ENCODE measurements around the gene ERN2.

ERN2 gene

DNA sequence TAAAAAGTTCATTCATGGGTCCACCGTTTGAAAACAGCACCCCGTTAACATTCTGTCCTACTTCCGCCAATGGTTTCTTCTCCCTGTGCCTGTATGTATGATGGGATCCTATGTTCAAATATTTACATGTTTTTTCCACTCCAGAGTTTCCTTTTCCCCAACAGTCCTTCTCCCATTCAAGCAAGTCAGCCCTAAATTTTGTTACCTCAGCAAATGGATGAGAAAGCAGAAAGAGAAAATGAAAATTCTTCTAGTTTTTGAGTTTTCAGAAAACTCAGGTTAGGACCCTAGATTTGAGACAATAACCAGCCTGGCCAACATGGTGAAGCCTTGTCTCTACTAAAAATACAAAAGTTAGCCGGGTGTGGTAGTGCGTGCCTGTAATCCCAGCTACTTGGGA is 3.5 kb upstream of the ERN2 start:
- no peak for DNase-seq

- DNase-seq: no peak
Measured at GRCh38 chr16:23711785-23712184, 1.2 kb downstream of the ERN2 start.

- DNase-seq: no peak
Measured at GRCh38 chr16:23710504-23710903, 2.5 kb downstream of the ERN2 start.

- DNase-seq: no peak
Measured at GRCh38 chr16:23710008-23710407, 3.0 kb downstream of the ERN2 start.

GRCh38 chr16:23709536-23709935 is 3.5 kb downstream of the ERN2 start:
- no peak for DNase-seq

GRCh38 chr16:23706439-23706838 is 6.6 kb downstream of the ERN2 start:
- DNase-seq: no peak

DNA sequence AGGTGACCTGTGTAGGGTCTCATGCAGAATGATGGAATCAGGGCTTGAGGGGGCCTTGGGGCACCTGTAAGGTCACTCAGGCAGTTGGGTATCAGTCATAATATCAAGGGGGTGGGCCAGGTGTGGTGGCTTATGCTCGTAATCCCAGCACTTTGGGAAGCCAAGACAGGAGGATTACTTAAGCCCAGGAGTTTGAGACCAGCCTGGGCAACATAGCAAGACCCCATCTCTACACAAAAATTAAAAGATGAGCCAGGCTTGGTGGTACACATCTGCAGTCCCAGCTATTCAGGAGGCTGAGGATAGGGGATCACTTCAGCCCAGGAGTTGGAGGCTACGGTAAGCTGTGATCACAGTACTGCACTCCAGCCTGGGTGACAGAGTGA is 7.5 kb downstream of the ERN2 start:
- DNase-seq: no peak

DNA sequence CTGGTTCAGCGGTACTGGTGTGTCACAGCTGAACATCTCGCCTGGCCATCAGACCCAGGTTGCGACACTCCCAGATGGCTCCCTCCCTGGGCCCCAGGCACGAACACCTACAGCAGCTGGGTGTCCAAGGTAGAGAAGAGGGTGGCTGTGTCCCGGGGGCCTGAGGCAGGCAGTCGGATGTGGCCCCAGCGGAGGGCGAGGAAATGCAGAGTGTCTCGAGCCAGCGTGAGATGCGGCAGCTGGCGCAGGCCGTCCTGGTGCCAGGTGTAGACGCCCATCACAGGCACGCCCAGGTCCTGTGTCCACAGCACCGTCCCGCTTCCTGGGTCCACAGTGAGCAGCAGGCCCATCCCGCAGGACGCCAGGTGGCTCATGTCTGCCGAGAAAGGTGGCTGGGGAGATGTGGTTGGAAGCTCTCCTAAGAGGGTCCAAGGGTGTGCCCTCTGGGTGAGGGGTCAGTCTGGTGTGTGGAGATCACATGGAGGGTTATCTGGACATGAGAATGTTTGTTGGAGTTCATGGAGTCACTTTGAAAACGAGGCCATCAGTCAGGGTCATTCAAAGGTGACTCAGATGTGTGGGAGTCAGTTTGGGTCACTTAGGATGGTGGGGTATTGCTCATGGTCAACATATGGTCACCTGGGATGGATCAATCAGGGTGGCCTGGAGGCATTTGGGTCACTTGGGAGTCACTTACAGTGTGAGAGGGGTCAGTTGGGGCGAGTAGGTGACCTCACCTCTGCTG is 8.1 kb downstream of the ERN2 start:
- DNase-seq: no peak

GRCh38 chr16:23702951-23703350 is 10.1 kb downstream of the ERN2 start:
- no peak for DNase-seq

- DNase-seq: no peak
Measured at GRCh38 chr16:23701045-23701444, 12.0 kb downstream of the ERN2 start.

- DNase-seq: no peak
Measured at GRCh38 chr16:23700509-23700908, 12.5 kb downstream of the ERN2 start.

GRCh38 chr16:23700093-23700492 is 12.9 kb downstream of the ERN2 start:
- DNase-seq: no peak

GRCh38 chr16:23699100-23699499 is 13.9 kb downstream of the ERN2 start:
- DNase-seq: no peak

- DNase-seq: no peak
Measured at GRCh38 chr16:23695756-23696155, 17.3 kb downstream of the ERN2 start.

- no peak for DNase-seq
Measured at GRCh38 chr16:23694644-23695373, 18.2 kb downstream of the ERN2 start.

DNA sequence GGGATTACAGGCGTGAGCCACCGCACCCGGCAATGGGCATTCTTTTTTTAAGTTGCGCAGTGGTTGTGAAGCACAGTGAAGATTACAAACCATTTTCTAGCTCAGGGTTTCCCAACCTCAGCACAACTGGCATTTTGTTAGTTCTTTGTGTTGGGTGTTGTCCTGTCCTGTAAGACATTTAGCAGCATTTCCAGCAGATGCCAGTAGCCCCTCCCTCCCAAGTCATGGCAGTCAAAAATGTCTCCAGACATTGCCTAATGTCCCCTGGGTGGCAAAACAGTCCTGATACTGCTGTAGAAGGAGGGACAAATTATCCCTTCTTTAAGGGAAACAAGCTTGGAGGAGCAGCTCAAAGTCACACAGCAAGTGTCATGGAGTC is 18.8 kb downstream of the ERN2 start:
- DNase-seq: no peak

- DNase-seq: no peak
Measured at GRCh38 chr16:23692190-23692837, 20.7 kb downstream of the ERN2 start.

DNA sequence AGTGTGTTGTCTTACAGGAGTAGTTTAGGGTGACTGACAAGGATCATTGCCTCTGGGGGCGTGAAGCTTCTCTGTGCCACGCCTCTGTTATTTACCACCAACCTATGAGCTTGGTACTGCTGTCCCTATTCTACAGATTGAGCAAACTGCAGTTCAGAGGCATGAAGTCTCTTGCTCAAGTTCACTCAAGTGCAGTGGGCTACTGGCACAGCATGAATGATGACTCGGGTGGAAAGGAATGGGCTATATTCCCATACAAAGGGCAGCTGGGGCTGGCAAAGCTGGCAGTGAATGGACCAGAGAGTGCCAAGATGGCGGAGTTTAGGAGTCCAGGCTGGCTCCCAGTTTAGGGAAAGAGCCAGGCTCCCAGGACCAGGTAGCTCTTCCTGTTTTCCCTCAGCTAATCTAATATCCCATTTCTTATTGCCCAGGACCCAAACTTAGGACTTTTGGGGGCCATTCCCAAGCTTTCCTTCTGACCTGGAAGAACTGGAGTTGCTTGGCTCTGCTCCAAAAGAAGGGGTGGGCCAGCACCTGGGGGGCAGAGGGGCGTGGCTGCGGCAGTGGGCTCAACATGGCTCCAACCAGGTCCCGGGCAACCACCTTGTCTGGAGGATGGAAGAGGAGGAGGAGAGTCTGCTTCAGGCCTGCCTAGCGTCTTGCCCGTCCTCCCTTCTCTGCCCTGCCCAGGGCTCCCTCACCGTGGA is 21.4 kb downstream of the ERN2 start:
- no peak for DNase-seq

GRCh38 chr16:23690771-23691482 is 22.1 kb downstream of the ERN2 start:
- no peak for DNase-seq

DNA sequence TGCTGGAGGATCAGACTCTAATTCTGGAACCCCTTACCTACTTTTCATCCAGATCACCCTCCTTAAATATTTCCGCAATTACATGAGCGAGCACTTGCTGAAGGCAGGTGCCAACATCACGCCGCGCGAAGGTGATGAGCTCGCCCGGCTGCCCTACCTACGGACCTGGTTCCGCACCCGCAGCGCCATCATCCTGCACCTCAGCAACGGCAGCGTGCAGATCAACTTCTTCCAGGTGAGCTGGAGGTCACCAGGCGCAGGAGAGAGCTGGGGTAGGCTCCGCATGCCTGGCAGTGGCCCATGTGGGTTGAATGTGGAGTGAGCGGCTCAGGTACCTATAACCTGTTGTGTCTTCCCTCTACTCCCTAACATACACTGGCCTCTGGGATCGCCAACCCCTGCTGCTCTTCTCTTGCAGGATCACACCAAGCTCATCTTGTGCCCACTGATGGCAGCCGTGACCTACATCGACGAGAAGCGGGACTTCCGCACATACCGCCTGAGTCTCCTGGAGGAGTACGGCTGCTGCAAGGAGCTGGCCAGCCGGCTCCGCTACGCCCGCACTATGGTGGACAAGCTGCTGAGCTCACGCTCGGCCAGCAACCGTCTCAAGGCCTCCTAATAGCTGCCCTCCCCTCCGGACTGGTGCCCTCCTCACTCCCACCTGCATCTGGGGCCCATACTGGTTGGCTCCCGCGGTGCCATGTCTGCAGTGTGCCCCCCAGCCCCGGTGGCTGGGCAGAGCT is 23.4 kb downstream of the ERN2 start:
- DNase-seq: no peak

- no peak for DNase-seq
Measured at GRCh38 chr16:23687034-23687808, 25.8 kb downstream of the ERN2 start.
